Measurements from ENCODE around the gene RNMT.

RNMT gene

GRCh38 chr18:13713455-13714055 is 12.9 kb upstream of the RNMT start:
- Histone ChIP-seq H3K27me3 (ENCODE audit: low read depth, low read length) (no peaks in the 10 kb centered on the region), H3K36me3 (replicated peaks; ENCODE audit: low read depth, low read length) (peaks cover 44% of the 10 kb centered on the region), H4K20me1 (ENCODE audit: insufficient read depth, low read length) (peaks cover 36% of the 10 kb centered on the region), H3K79me2 (ENCODE audit: low read length) (peaks cover 99% of the 10 kb centered on the region), H3K9ac (ENCODE audit: low read length) (no peak overlapping the region), H3K4me2 (ENCODE audit: low read length) (no peak overlapping the region), H3K4me1 (ENCODE audit: low read length) (no peaks in the 10 kb centered on the region), H3K9me3 (ENCODE audit: insufficient read depth, low read length) (peaks cover 3% of the 10 kb centered on the region; the same call in 1 of the 2 replicates), H3K27ac (ENCODE audit: low read length) (no peak overlapping the region), H3K4me3 (ENCODE audit: low read length) (no peak overlapping the region), H2AFZ (ENCODE audit: low read depth, low read length) (no peak overlapping the region)
- no peak for TF ChIP-seq EZH2phosphoT487 (IDR thresholded peaks at IDR 0.05; ENCODE audit: low read depth)
- TF ChIP-seq, protein P1, sequence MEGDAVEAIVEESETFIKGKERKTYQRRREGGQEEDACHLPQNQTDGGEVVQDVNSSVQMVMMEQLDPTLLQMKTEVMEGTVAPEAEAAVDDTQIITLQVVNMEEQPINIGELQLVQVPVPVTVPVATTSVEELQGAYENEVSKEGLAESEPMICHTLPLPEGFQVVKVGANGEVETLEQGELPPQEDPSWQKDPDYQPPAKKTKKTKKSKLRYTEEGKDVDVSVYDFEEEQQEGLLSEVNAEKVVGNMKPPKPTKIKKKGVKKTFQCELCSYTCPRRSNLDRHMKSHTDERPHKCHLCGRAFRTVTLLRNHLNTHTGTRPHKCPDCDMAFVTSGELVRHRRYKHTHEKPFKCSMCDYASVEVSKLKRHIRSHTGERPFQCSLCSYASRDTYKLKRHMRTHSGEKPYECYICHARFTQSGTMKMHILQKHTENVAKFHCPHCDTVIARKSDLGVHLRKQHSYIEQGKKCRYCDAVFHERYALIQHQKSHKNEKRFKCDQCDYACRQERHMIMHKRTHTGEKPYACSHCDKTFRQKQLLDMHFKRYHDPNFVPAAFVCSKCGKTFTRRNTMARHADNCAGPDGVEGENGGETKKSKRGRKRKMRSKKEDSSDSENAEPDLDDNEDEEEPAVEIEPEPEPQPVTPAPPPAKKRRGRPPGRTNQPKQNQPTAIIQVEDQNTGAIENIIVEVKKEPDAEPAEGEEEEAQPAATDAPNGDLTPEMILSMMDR (IDR thresholded peaks at IDR 0.05; ENCODE audit: low read depth, low read length): no peak

- Histone ChIP-seq H3K4me3 (ENCODE audit: low read length) (no peak overlapping the region), H3K36me3 (replicated peaks; ENCODE audit: low read depth, low read length) (peaks cover 50% of the 10 kb centered on the region), H3K4me2 (ENCODE audit: low read length) (no peak overlapping the region), H4K20me1 (ENCODE audit: insufficient read depth, low read length) (peaks cover 33% of the 10 kb centered on the region), H3K9me3 (ENCODE audit: insufficient read depth, low read length) (no peaks in the 10 kb centered on the region), H3K27ac (ENCODE audit: low read length) (no peak overlapping the region), H3K4me1 (ENCODE audit: low read length) (no peaks in the 10 kb centered on the region), H2AFZ (ENCODE audit: low read depth, low read length) (no peak overlapping the region), H3K9ac (ENCODE audit: low read length) (no peak overlapping the region), H3K79me2 (ENCODE audit: low read length) (peaks cover 99% of the 10 kb centered on the region), H3K27me3 (ENCODE audit: low read depth, low read length) (no peaks in the 10 kb centered on the region)
- TF ChIP-seq, protein P1 (IDR thresholded peaks at IDR 0.05; ENCODE audit: low read depth, low read length): no peak
- no peak for TF ChIP-seq EZH2phosphoT487 (IDR thresholded peaks at IDR 0.05; ENCODE audit: low read depth)
Observed at GRCh38 chr18:13715330-13715729, 11.1 kb upstream of the RNMT start.

DNA sequence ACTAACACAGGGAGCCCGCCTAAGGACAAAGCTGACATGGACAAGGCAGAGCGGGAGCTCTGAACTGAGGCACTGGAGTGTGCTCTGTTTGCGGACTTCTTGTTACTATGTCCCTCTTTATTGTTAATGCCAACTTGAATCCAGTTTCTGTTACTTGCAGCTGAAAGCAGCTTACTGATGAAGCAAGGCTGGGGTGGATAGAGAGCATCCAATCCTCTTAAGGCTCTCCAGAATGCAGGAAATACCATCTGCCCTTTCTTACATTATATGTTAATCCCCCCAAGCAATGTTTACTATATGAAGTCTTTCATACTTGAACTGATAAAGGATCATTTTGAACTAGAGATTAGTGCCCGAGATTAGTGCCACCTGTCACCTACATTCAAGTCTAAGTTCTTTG is 9.6 kb upstream of the RNMT start:
- Histone ChIP-seq H3K27ac (ENCODE audit: low read length) (no peak overlapping the region), H3K4me1 (ENCODE audit: low read length) (no peaks in the 10 kb centered on the region), H3K27me3 (ENCODE audit: low read depth, low read length) (no peaks in the 10 kb centered on the region), H3K79me2 (ENCODE audit: low read length) (peaks cover 99% of the 10 kb centered on the region), H3K9me3 (ENCODE audit: insufficient read depth, low read length) (no peaks in the 10 kb centered on the region), H3K4me2 (ENCODE audit: low read length) (no peak overlapping the region), H3K36me3 (replicated peaks; ENCODE audit: low read depth, low read length) (peaks cover 53% of the 10 kb centered on the region), H3K9ac (ENCODE audit: low read length) (no peak overlapping the region), H4K20me1 (ENCODE audit: insufficient read depth, low read length) (peaks cover 43% of the 10 kb centered on the region), H2AFZ (ENCODE audit: low read depth, low read length) (no peak overlapping the region), H3K4me3 (ENCODE audit: low read length) (no peak overlapping the region)
- TF ChIP-seq EZH2phosphoT487 (IDR thresholded peaks at IDR 0.05; ENCODE audit: low read depth): no peak
- TF ChIP-seq, protein P1 (IDR thresholded peaks at IDR 0.05; ENCODE audit: low read depth, low read length): no peak

DNA sequence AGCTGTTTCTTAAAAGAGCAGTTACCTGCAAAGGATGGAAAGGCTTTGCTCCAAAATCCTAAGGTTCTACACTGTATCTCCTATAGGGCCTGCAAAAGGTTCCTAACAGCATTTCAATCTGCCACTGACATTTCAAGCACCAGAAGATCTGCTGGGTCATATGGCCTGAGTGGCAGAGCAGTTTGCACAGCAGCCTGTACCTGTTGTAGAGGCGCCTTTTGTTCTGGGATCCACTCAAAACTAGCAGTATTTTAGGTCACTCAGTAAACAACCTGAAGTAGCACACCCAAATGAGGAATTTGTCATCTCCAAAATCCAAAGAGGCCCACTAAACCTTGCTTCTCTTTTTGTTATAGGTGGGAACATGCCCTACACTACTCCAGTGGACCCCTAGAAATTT is 6.3 kb upstream of the RNMT start:
- Histone ChIP-seq H3K9me3 (ENCODE audit: insufficient read depth, low read length) (no peaks in the 10 kb centered on the region), H3K27me3 (ENCODE audit: low read depth, low read length) (no peaks in the 10 kb centered on the region), H3K36me3 (replicated peaks; ENCODE audit: low read depth, low read length) (peaks cover 70% of the 10 kb centered on the region), H3K4me2 (ENCODE audit: low read length) (no peak overlapping the region), H4K20me1 (ENCODE audit: insufficient read depth, low read length) (peaks cover 25% of the 10 kb centered on the region; the same call in 1 of the 2 replicates), H3K4me1 (ENCODE audit: low read length) (peaks cover 3% of the 10 kb centered on the region; the same call in 1 of the 2 replicates), H3K9ac (ENCODE audit: low read length) (no peak overlapping the region), H3K79me2 (ENCODE audit: low read length) (peaks cover 100% of the 10 kb centered on the region), H3K27ac (ENCODE audit: low read length) (no peak overlapping the region), H2AFZ (ENCODE audit: low read depth, low read length) (no peak overlapping the region), H3K4me3 (ENCODE audit: low read length) (no peak overlapping the region)
- TF ChIP-seq, protein P1 (IDR thresholded peaks at IDR 0.05; ENCODE audit: low read depth, low read length): no peak
- no peak for TF ChIP-seq EZH2phosphoT487 (IDR thresholded peaks at IDR 0.05; ENCODE audit: low read depth)
